Measurements from ENCODE around the gene PDLIM4.

PDLIM4 gene

DNA sequence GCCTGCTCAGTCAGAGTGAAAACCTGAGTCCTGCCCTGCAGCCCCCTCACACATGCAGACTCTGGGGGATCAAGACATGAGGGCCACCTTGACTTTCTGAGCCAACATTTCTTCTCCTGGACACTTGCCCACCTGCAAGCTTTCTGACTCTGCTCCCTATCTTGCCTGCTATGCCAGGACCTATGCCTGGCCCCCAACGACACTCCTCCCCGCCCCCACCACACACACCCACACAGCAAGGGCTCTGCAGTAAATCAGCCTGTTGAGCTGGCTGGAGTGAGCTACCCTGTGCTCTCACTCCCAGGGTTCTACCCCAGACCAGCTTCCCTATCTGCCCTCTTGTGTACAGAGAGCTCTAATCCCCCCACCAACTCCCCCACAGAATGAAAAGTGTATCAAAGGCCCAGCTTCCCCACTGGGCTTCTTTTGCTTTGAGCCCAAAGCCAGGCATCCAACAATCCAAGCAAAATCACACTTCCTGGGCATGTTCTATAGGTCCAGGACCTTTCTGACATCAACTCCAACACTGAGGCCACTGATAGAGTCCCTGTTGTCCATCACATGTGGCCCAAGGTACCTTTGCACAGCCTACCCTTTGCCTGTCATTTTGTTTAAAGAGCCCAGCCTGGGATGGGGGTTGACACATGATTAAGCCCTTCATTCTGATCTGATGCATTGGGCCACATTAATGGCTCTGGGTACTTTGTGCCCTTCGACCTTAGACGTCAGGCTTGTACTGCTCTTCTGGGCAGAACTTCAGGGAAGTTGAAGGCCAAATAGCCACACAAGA, 7.2 kb downstream of the PDLIM4 start:
- TF ChIP-seq, protein P1, sequence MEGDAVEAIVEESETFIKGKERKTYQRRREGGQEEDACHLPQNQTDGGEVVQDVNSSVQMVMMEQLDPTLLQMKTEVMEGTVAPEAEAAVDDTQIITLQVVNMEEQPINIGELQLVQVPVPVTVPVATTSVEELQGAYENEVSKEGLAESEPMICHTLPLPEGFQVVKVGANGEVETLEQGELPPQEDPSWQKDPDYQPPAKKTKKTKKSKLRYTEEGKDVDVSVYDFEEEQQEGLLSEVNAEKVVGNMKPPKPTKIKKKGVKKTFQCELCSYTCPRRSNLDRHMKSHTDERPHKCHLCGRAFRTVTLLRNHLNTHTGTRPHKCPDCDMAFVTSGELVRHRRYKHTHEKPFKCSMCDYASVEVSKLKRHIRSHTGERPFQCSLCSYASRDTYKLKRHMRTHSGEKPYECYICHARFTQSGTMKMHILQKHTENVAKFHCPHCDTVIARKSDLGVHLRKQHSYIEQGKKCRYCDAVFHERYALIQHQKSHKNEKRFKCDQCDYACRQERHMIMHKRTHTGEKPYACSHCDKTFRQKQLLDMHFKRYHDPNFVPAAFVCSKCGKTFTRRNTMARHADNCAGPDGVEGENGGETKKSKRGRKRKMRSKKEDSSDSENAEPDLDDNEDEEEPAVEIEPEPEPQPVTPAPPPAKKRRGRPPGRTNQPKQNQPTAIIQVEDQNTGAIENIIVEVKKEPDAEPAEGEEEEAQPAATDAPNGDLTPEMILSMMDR (conservative IDR thresholded peaks at IDR 0.05; ENCODE audit: low read depth, low read length): no peak
- no peak overlapping the region for H3K4me3 ChIP-seq (ENCODE audit: low read length)
- no peak for DNase-seq (ENCODE audit: low read depth)

GRCh38 chr5:132265336-132266030, 8.0 kb downstream of the PDLIM4 start:
- DNase-seq (ENCODE audit: low read depth): peak; percentile 90
- TF ChIP-seq, protein P1 (conservative IDR thresholded peaks at IDR 0.05; ENCODE audit: low read depth, low read length): no peak
- H3K4me3 ChIP-seq (ENCODE audit: low read length): no peak overlapping the region

DNA sequence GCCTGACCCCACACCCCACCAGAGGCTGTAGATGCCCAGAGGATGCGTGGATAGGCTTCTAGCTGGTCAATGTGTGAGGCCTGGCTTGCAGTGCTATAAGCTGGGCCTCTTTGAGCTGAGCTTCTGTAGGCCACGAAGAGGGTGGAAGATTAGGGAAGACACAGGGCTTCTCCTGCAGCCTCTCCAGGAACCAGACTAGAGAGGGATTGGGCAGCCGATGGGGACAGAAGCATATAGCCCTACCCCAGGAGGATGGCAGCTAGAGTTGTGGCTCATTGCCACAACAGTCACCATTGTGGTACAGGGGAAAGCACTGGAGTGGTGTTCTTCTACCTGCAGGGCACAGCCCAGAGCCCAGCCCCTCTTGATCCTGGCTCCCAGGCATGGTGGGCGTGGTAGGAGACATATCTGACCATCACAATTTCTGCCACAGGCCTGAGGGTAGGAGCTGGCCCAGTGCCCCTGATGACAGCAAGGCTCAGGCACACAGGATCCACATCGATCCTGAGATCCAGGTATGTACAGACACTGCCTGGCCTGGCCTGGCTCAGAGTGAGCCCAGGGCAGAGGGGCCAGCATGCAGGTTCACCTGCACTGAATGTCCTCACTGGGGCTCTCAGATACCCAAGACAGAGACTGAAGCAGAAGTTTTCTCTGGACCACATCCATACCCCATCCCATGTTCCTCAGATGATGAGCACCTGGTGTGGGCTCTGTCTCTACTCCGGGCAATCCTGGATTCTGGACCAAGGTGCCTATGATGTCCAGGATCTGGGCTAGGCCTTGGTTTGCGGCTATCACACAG, 8.7 kb downstream of the PDLIM4 start:
- H3K4me3 ChIP-seq (ENCODE audit: low read length): no peak overlapping the region
- DNase-seq (ENCODE audit: low read depth): no peak
- TF ChIP-seq, protein P1 (conservative IDR thresholded peaks at IDR 0.05; ENCODE audit: low read depth, low read length): no peak

DNA sequence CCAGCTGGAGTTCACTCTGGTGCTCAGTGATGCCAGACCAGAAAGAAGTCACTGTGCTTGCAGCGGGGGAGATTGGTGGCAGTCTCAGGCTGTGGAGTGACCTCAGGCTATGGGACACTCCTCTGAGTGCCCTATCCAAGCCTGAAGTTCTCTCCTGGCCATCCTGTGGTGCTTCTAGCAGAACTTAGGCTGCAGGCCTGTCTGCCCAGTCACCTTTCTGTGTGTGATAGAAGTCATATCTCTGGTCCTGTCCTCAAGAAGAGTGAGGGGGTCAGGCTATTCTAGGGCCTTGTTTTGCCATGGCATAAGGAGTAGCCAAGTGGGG, 9.3 kb downstream of the PDLIM4 start:
- no peak overlapping the region for H3K4me3 ChIP-seq (ENCODE audit: low read length)
- DNase-seq (ENCODE audit: low read depth): no peak
- TF ChIP-seq, protein P1 (conservative IDR thresholded peaks at IDR 0.05; ENCODE audit: low read depth, low read length): no peak

GRCh38 chr5:132267166-132267739, 9.8 kb downstream of the PDLIM4 start:
- no peak for DNase-seq (ENCODE audit: low read depth)
- H3K4me3 ChIP-seq (ENCODE audit: low read length): no peak overlapping the region
- TF ChIP-seq, protein P1 (conservative IDR thresholded peaks at IDR 0.05; ENCODE audit: low read depth, low read length): no peak

- TF ChIP-seq, protein P1 (conservative IDR thresholded peaks at IDR 0.05; ENCODE audit: low read depth, low read length): no peak
- H3K4me3 ChIP-seq (ENCODE audit: low read length): no peak overlapping the region
- DNase-seq (ENCODE audit: low read depth): no peak
Measured at GRCh38 chr5:132267931-132268768, 10.7 kb downstream of the PDLIM4 start.

Measured in retinal pigment epithelial cell (primary cell).